Transverse colon (tissue), 4 donors: ENCODE data around the gene TMC3.

Experiments used
- CTCF ChIP-seq, 5 experiments: fragments of 200-600 bp in 3 of 5; fragments of 450-650 bp in 2 of 5; sonication (generic) in 3 of 5; IDR thresholded peaks; 1 replicate in 2 of 5; 2 replicates in 3 of 5; pipeline ENCODE4 v1.5.1; 2016 to 2017; ENCODE audit warnings: antibody characterized with exemption in 5 of 5, inconsistent platforms in 3 of 5, mild to moderate bottlenecking in 2 of 5, moderate library complexity in 1 of 5
- POLR2A ChIP-seq: fragments of 450-650 bp; IDR thresholded peaks from one replicate; pipeline ENCODE4 v1.6.1; 2016; ENCODE audit warnings: antibody characterized with exemption, mild to moderate bottlenecking, moderate library complexity
- POLR2AphosphoS5 ChIP-seq, 3 donors: sonication (generic); formaldehyde crosslinking; IDR thresholded peaks; one replicate each; pipeline ENCODE4 v1.6.1; 2016; ENCODE audit warnings: antibody characterized with exemption in 3 of 3

- TF ChIP-seq CTCF (IDR thresholded peaks at IDR 0.05) (no peak), POLR2A (no peak), POLR2AphosphoS5 (IDR thresholded peaks at IDR 0.05) (no peak)
Observed at GRCh38 chr15:81288616-81289015, 85.4 kb downstream of the TMC3 start.
